CD4-positive, alpha-beta T cell (primary cell): ENCODE measurements around the gene ENTR1. TPM values are rescaled to one million over a fixed set of nuclear protein-coding genes. Genes with fewer than 3 reads are reported as not detected.

Experiments
- ATAC-seq: fragments of 200-7000 bp; cut with Tn5 transposase; one replicate; pipeline ENCODE4 v1.10.0; 2022; ENCODE audit warnings: mild to moderate bottlenecking; ENCODE audit not compliant: poor library complexity
- CTCF ChIA-PET: fragments of 350-600 bp; sonication (Branson Sonifier 250); formaldehyde crosslinking; loops from one replicate; lab custom pipeline; 2021; ENCODE audit warnings: antibody characterized with exemption, inconsistent platforms; lab: Charles Lee
- POLR2A ChIA-PET: fragments of 350-600 bp; sonication (Branson Sonifier 250); formaldehyde crosslinking; loops from one replicate; lab custom pipeline; 2021; ENCODE audit warnings: antibody characterized with exemption, inconsistent platforms; lab: Charles Lee
- DNase-seq, 14 experiments: peaks; one replicate each; pipeline ENCODE4 v3.0.0-alpha.2; 2013 to 2020; ENCODE audit warnings: mixed read lengths in 2 of 14
- H3K27ac ChIP-seq, 2 donors: one replicate each; pipeline versions ENCODE4 v1.5.1 to v1.7.0; 2013; ENCODE audit warnings: low read length in 2 of 2, low read depth in 1 of 2, mild to moderate bottlenecking in 1 of 2
- H3K27me3 ChIP-seq, 2 experiments: 1 replicate in 1 of 2; 2 replicates in 1 of 2; pipeline versions ENCODE4 v1.6.1 to v1.7.0; 2013; ENCODE audit warnings: low read length in 2 of 2, control low read depth in 1 of 2, mild to moderate bottlenecking in 1 of 2, moderate library complexity in 1 of 2; ENCODE audit not compliant: insufficient read depth in 2 of 2, control insufficient read depth in 1 of 2
- H3K36me3 ChIP-seq: one replicate; pipeline ENCODE4 v1.6.1; 2013; ENCODE audit warnings: low read length, control low read depth; ENCODE audit not compliant: insufficient read depth
- H3K4me1 ChIP-seq: one replicate; pipeline ENCODE4 v1.6.1; 2013; ENCODE audit warnings: low read length, control low read depth; ENCODE audit not compliant: insufficient read depth
- H3K4me3 ChIP-seq: one replicate; pipeline ENCODE4 v1.5.1; 2013; ENCODE audit warnings: mild to moderate bottlenecking, low read length, moderate library complexity
- H3K9me3 ChIP-seq, 2 experiments: 1 replicate in 1 of 2; 2 replicates in 1 of 2; pipeline versions ENCODE4 v1.6.1 to v1.7.0; 2013; ENCODE audit warnings: low read length in 2 of 2, mild to moderate bottlenecking in 2 of 2, control low read depth in 1 of 2, moderate library complexity in 1 of 2; ENCODE audit not compliant: control insufficient read depth in 1 of 2, insufficient read depth in 1 of 2
- H3K27ac Mint-ChIP-seq: one replicate; pipeline ENCODE4 v1.8.0; 2020; ENCODE audit warnings: mixed read lengths
- H3K27me3 Mint-ChIP-seq: one replicate; pipeline ENCODE4 v1.8.0; 2021; ENCODE audit warnings: mixed read lengths
- H3K36me3 Mint-ChIP-seq: one replicate; pipeline ENCODE4 v1.8.0; 2021; ENCODE audit warnings: low read depth, mixed read lengths
- H3K4me1 Mint-ChIP-seq: one replicate; pipeline ENCODE4 v1.8.0; 2021; ENCODE audit warnings: low read depth, mixed read lengths
- H3K4me3 Mint-ChIP-seq: one replicate; pipeline ENCODE4 v1.8.0; 2020; ENCODE audit warnings: mild to moderate bottlenecking, mixed read lengths
- H3K9me3 Mint-ChIP-seq: one replicate; pipeline ENCODE4 v1.8.0; 2020; ENCODE audit warnings: mixed read lengths
- intact Hi-C, 2 experiments: fragments of 100-400 bp; cut with DNase I in 1 of 2; cut with micrococcal nuclease in 1 of 2; formaldehyde crosslinking; loops; one replicate each; pipeline versions ENCODE4 v1.15.1 to v1.9.0; 2023 to 2025; cut with DNase I, micrococcal nuclease
- total RNA-seq, 174 experiments: library from RNA in 2 of 174; stranded (reverse) in 2 of 174; gene quantifications; one replicate each; pipeline ENCODE4 v1.2.3 and lab custom pipeline; 2021 to 2026
- TF ChIP-seq, protein P1 (sequence below): fragments of 200-600 bp; IDR thresholded peaks from one replicate; pipeline ENCODE4 v1.8.0; 2022; ENCODE audit warnings: antibody characterized with exemption, mild to moderate bottlenecking

The ENTR1 gene
- total RNA-seq, 2 experiments from 2014 or later = 37.7 to 43.2 TPM

DNA sequence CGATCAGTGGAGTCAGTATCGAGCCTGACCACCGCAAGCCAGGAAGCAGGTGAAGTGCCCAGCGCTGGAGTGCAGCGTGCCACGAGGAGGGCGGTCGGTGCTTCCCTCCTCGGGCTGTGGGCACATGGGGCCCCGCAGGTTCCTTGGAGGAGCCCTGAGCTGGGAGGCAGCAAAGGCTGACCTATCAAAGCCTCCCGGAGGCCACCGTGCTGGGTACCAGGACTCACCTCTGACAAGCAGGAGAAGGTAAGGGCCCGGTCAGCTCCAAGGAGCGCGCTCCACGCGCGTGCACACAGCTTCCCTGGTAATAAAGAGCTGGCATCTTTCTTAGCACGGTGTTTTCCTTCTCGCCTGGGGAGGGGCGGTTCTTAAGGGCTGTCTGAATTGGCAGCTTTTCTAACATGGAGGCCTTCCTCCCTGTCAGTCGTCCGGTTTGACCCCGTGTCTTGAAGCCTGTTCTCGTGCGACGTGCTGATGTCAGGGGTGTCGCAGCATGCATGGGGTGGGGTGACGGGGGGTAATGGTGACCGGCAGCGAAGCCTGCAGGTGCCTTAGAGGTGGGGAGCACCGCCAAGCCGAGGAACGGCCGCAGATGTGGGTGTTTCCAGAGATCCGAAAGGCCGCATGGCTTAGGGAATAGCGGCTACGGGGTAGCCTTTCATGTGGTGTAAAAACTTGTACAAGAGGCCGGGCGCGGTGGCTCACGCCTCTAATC, 13.2 kb upstream of the ENTR1 start:
- H3K27me3 Mint-ChIP-seq = no peaks in the 10 kb centered on the region
- Histone ChIP-seq H3K27ac (no peak overlapping the region), H3K9me3 (no peaks in the 10 kb centered on the region), H3K4me3 (no peak overlapping the region), H3K36me3 (peaks cover 52% of the 10 kb centered on the region), H3K27me3 (no peaks in the 10 kb centered on the region), H3K4me1 (no peaks in the 10 kb centered on the region)
- no peak overlapping the region for H3K4me3 Mint-ChIP-seq
- intact Hi-C loops = no loop called here
- ChIA-PET POLR2A (no interaction called here), CTCF (no interaction called here)
- H3K27ac Mint-ChIP-seq = no peak overlapping the region
- ATAC-seq (no peak), DNase-seq (no peak)
- TF ChIP-seq, protein P1, sequence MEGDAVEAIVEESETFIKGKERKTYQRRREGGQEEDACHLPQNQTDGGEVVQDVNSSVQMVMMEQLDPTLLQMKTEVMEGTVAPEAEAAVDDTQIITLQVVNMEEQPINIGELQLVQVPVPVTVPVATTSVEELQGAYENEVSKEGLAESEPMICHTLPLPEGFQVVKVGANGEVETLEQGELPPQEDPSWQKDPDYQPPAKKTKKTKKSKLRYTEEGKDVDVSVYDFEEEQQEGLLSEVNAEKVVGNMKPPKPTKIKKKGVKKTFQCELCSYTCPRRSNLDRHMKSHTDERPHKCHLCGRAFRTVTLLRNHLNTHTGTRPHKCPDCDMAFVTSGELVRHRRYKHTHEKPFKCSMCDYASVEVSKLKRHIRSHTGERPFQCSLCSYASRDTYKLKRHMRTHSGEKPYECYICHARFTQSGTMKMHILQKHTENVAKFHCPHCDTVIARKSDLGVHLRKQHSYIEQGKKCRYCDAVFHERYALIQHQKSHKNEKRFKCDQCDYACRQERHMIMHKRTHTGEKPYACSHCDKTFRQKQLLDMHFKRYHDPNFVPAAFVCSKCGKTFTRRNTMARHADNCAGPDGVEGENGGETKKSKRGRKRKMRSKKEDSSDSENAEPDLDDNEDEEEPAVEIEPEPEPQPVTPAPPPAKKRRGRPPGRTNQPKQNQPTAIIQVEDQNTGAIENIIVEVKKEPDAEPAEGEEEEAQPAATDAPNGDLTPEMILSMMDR = no peak
- H3K4me1 Mint-ChIP-seq = no peaks in the 10 kb centered on the region
- H3K9me3 Mint-ChIP-seq = no peaks in the 10 kb centered on the region
- peaks cover 35% of the 10 kb centered on the region for H3K36me3 Mint-ChIP-seq

DNA sequence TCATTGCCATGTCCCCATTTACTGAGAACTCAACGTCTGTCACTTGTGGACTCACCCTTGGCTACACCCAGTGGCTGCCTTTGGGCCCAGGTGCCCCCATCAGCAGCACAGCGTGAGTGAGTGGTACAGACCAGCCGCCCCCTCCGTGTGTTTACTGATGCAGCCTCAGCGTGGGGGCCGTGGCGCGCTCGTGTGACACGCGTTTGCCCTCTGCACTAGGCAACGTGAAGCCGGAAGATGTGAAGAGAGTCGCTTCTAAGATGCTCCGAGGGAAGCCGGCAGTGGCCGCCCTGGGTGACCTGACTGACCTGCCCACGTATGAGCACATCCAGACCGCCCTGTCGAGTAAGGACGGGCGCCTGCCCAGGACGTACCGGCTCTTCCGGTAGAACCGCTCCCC, 12.5 kb upstream of the ENTR1 start:
- Histone ChIP-seq H3K27me3 (no peaks in the 10 kb centered on the region), H3K9me3 (no peaks in the 10 kb centered on the region), H3K4me3 (no peak overlapping the region), H3K27ac (no peak overlapping the region), H3K36me3 (peaks cover 59% of the 10 kb centered on the region), H3K4me1 (no peaks in the 10 kb centered on the region)
- CTCF ChIA-PET = no interaction called here
- Mint-ChIP-seq H3K9me3 (no peaks in the 10 kb centered on the region), H3K36me3 (peaks cover 37% of the 10 kb centered on the region), H3K27ac (no peak overlapping the region), H3K4me3 (no peak overlapping the region), H3K27me3 (no peaks in the 10 kb centered on the region), H3K4me1 (no peaks in the 10 kb centered on the region)
- POLR2A ChIA-PET = no interaction called here
- DNase-seq = no peak
- TF ChIP-seq, protein P1 = no peak
- no peak for ATAC-seq
- intact Hi-C loops = no loop called here

DNA sequence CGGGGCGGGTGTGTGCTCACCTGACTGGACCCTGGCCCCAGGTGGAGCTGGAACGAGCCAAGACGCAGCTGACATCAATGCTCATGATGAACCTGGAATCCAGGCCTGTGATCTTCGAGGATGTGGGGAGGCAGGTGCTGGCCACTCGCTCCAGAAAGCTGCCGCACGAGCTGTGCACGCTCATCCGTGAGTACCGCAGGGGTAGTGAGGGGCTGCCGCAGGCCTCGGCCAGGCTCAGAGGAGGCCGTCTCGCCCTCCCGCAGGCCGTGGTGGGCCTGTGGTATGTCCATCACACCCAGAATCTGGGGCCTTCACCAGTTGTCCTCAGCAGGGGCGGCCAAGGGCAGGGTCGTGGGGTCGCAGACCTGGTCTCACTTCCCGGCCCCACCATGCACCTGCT, 11.4 kb upstream of the ENTR1 start:
- Histone ChIP-seq H3K4me1 (no peaks in the 10 kb centered on the region), H3K27me3 (no peaks in the 10 kb centered on the region), H3K4me3 (no peak overlapping the region), H3K27ac (no peak overlapping the region), H3K9me3 (no peaks in the 10 kb centered on the region), H3K36me3 (peaks cover 69% of the 10 kb centered on the region)
- Mint-ChIP-seq H3K9me3 (no peaks in the 10 kb centered on the region), H3K36me3 (peaks cover 48% of the 10 kb centered on the region), H3K27me3 (no peaks in the 10 kb centered on the region), H3K4me3 (no peak overlapping the region), H3K4me1 (no peaks in the 10 kb centered on the region), H3K27ac (no peak overlapping the region)
- CTCF ChIA-PET = no interaction called here
- POLR2A ChIA-PET = no interaction called here
- intact Hi-C loops = no loop called here
- DNase-seq = no peak
- no peak for ATAC-seq
- TF ChIP-seq, protein P1 = no peak
